ENCODE measurements around the gene CDHR2.

The CDHR2 gene, protein sequence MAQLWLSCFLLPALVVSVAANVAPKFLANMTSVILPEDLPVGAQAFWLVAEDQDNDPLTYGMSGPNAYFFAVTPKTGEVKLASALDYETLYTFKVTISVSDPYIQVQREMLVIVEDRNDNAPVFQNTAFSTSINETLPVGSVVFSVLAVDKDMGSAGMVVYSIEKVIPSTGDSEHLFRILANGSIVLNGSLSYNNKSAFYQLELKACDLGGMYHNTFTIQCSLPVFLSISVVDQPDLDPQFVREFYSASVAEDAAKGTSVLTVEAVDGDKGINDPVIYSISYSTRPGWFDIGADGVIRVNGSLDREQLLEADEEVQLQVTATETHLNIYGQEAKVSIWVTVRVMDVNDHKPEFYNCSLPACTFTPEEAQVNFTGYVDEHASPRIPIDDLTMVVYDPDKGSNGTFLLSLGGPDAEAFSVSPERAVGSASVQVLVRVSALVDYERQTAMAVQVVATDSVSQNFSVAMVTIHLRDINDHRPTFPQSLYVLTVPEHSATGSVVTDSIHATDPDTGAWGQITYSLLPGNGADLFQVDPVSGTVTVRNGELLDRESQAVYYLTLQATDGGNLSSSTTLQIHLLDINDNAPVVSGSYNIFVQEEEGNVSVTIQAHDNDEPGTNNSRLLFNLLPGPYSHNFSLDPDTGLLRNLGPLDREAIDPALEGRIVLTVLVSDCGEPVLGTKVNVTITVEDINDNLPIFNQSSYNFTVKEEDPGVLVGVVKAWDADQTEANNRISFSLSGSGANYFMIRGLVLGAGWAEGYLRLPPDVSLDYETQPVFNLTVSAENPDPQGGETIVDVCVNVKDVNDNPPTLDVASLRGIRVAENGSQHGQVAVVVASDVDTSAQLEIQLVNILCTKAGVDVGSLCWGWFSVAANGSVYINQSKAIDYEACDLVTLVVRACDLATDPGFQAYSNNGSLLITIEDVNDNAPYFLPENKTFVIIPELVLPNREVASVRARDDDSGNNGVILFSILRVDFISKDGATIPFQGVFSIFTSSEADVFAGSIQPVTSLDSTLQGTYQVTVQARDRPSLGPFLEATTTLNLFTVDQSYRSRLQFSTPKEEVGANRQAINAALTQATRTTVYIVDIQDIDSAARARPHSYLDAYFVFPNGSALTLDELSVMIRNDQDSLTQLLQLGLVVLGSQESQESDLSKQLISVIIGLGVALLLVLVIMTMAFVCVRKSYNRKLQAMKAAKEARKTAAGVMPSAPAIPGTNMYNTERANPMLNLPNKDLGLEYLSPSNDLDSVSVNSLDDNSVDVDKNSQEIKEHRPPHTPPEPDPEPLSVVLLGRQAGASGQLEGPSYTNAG (N-terminal part only)

DNA sequence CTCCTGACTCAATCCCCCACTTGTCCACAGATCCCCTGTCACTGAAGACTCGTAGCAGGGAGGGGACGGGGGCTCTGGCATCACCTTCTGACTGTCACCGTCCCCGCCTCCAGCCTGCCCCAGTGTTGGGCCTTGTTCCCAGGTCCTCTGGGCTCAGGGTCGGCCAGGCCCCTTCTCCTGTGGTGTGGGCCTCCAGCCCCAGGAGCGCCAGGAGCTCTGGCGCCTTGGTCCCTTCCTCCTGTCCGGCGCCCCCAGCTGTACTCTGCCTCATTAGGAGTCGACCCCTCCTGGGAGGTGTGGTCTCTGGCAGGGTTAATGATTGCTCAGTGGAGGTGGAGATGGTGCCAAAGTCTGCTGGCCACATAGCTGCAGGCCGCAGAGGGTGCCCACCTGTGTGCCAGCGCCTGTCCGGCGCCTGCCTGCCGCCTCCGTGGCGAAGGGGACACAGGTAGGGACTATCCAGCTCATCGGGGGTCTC, at the start of gene CDHR2:
CDHR2 (plus strand) TSS at position 376 of the 478 bp plus-strand sequence. CDS start 16,011 bp downstream, outside the sequence.
- H3K9me3 Mint-ChIP-seq: no peaks in the 10 kb centered on the region
- H3K27ac Mint-ChIP-seq: no peak within 1 kb of the TSS
- H3K27me3 Mint-ChIP-seq: no peaks in the 10 kb centered on the region
- no peaks in the 10 kb centered on the region for H3K36me3 Mint-ChIP-seq (ENCODE audit: low read depth)
- H3K4me3 Mint-ChIP-seq: no peak within 1 kb of the TSS
- H3K4me1 Mint-ChIP-seq (ENCODE audit: low read depth): peaks cover 42% of the 10 kb centered on the region

DNA sequence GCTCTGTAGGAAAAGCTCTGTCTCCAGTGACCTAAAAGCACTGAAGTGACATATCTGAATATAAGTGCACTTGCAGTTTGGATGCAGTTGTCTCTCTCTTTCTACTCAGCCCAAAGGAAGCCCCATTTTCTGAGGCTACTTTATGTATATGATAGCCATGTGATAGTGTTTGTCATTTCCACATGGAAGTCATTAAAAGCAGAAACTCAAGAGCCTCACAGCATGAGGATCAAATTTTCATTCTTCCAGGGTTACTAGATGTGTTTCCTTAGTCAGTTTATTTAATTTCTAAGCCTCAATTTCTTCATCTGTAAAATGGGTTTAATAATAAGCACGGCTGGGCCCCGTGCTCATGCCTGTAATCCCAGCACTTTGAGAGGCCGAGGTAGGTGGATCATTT, 48.6 kb upstream of the CDHR2 start:
- no peaks in the 10 kb centered on the region for H3K4me1 Mint-ChIP-seq (ENCODE audit: low read depth)
- no peak overlapping the region for H3K4me3 Mint-ChIP-seq
- peaks cover 59% of the 10 kb centered on the region for H3K36me3 Mint-ChIP-seq (ENCODE audit: low read depth)
- no peak overlapping the region for H3K27ac Mint-ChIP-seq
- H3K27me3 Mint-ChIP-seq: no peaks in the 10 kb centered on the region
- no peaks in the 10 kb centered on the region for H3K9me3 Mint-ChIP-seq

DNA sequence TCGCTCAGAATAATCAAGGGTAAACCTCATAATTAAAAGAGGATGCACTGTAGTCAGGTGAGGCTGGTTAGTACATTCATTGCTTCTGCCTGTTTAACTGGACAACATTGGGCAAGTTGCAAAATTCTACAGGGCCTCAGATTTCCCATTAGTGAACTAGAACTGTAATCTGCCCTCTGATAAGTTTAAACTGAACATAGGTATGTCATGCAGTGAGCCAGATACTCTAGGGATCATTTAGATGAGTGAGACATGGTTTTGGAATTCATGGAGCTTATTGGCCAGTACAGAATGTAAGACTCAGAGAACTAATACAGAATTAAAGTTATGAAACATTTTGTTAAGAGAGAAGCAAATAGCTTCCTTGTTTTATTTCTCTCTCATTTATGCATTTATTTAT, 47.8 kb upstream of the CDHR2 start:
- H3K27me3 Mint-ChIP-seq: no peaks in the 10 kb centered on the region
- H3K9me3 Mint-ChIP-seq: no peaks in the 10 kb centered on the region
- H3K4me1 Mint-ChIP-seq (ENCODE audit: low read depth): no peaks in the 10 kb centered on the region
- no peak overlapping the region for H3K4me3 Mint-ChIP-seq
- peaks cover 65% of the 10 kb centered on the region for H3K36me3 Mint-ChIP-seq (ENCODE audit: low read depth)
- no peak overlapping the region for H3K27ac Mint-ChIP-seq

DNA sequence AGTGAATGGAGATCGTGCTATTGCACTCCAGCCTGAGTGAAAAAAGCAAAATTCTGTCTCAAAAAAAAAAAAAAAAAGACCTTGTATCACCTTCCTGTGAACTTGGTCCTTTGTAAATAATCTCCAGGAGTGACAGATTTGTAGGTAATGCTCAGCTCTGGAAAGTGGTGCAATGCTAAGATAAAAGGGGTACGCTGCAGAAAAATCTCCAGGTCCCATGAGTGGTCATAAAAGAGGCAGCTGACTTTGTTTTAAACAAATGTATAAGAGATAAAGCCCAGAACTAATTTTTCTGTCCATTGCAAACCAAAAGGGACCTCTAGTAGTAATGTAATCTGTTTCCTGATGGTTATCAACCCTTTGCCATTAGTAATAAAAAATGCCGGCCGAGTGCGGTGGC, 45.6 kb upstream of the CDHR2 start:
- no peaks in the 10 kb centered on the region for H3K9me3 Mint-ChIP-seq
- no peaks in the 10 kb centered on the region for H3K4me1 Mint-ChIP-seq (ENCODE audit: low read depth)
- H3K27me3 Mint-ChIP-seq: no peaks in the 10 kb centered on the region
- H3K4me3 Mint-ChIP-seq: no peak overlapping the region
- no peak overlapping the region for H3K27ac Mint-ChIP-seq
- peaks cover 73% of the 10 kb centered on the region for H3K36me3 Mint-ChIP-seq (ENCODE audit: low read depth)

DNA sequence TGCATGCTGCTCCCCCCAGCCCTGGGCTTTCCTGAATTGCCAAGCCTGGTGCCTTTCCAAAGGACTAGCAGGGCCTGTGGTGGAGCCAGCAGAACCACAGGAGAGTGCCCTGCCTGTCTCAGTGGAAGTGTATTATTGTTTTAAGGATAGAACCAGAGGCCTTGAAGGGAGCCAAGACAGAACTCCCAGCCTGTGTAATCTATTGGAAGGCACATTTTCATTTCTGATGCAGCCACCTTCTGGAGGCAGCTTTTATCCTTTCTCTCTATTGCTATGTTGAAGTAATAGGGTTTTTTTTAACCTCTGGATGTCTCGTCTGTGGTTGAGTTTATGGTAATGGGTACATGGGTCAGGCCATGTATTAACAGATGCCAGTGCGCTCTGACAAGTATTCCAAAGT, 41.2 kb upstream of the CDHR2 start:
- Mint-ChIP-seq H3K4me1 (ENCODE audit: low read depth) (no peaks in the 10 kb centered on the region), H3K36me3 (ENCODE audit: low read depth) (peaks cover 63% of the 10 kb centered on the region), H3K27ac (no peak overlapping the region), H3K9me3 (no peaks in the 10 kb centered on the region), H3K27me3 (no peaks in the 10 kb centered on the region), H3K4me3 (no peak overlapping the region)

DNA sequence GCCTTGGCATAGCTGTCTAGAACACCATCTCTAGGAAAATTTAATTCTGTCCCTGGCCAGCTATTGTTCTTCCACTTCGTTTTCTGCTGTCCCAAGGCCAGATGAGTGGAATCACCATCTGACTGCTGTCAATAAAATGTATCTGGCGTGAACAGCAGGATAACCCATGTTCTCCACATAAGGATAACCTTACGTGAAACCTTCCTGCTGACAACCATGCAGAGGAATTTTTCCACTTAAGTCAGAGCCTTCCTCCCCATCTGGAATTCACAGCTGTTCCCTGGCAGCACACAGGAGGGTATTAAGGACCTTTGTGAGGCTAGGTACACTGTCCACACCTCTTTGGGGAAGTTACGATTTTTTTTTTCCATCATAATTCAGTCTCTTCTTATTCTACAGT, 40.5 kb upstream of the CDHR2 start:
- Mint-ChIP-seq H3K4me1 (ENCODE audit: low read depth) (no peaks in the 10 kb centered on the region), H3K36me3 (ENCODE audit: low read depth) (peaks cover 60% of the 10 kb centered on the region), H3K9me3 (no peaks in the 10 kb centered on the region), H3K4me3 (no peak overlapping the region), H3K27ac (no peak overlapping the region), H3K27me3 (no peaks in the 10 kb centered on the region)

DNA sequence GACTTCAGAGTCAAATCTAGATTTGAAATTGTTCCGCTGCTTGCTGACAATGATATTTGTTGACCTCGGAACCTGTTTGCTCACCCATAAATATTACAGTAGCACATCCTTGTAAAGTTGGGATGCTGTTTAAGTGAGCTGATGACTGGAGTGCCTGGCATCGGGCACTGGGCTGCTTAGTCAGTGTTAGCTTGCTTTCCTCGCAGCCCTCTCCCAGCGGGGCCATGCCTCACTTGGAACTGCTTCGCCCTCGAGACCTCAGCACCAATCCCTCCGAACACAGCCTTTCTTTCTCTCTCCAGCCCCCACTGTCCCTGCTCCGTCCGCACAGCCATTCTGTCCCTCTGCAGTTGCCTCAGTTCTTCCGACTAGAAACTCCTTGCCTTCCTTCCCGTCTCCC, 35.4 kb upstream of the CDHR2 start:
- peaks cover 11% of the 10 kb centered on the region for H3K4me1 Mint-ChIP-seq (ENCODE audit: low read depth)
- no peaks in the 10 kb centered on the region for H3K27me3 Mint-ChIP-seq
- no peak overlapping the region for H3K27ac Mint-ChIP-seq
- H3K36me3 Mint-ChIP-seq (ENCODE audit: low read depth): peaks cover 13% of the 10 kb centered on the region
- no peak overlapping the region for H3K4me3 Mint-ChIP-seq
- H3K9me3 Mint-ChIP-seq: no peaks in the 10 kb centered on the region

DNA sequence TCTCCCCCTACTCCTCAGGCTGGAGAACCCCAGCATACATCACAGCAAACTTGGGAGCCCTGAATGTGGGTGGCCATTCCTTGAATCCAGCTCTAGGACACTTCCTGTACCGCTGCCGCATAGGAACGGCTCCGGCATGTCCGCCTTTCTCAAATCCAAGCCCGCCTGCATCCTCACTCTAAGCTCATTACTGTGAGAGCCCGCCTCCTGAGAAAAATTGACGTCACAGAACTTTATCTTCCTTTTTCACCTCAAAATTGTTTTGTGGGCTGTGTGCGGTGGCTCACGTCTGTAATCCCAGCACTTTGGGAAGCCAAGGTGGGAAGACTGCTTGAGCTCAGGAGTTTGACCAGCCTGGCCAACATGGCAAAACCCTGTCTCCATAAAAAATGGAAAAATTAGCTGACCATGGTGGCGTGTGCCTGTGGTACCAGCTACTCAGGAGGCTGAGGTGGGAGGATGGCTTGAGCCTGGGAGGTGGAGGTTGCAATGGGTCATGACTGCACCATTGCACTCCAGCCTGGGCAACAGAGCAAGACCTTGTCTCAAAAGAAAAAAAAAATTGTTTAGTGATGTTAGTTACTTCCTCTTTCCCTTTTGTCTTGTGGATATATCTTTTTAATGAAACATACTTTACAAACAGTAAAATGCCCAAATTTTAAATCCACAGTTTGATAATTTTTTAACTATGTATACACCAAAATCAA, 34.7 kb upstream of the CDHR2 start:
- Mint-ChIP-seq H3K27me3 (no peaks in the 10 kb centered on the region), H3K4me1 (ENCODE audit: low read depth) (peaks cover 11% of the 10 kb centered on the region), H3K9me3 (no peaks in the 10 kb centered on the region), H3K27ac (no peak overlapping the region), H3K4me3 (no peak overlapping the region), H3K36me3 (ENCODE audit: low read depth) (peaks cover 8% of the 10 kb centered on the region)

DNA sequence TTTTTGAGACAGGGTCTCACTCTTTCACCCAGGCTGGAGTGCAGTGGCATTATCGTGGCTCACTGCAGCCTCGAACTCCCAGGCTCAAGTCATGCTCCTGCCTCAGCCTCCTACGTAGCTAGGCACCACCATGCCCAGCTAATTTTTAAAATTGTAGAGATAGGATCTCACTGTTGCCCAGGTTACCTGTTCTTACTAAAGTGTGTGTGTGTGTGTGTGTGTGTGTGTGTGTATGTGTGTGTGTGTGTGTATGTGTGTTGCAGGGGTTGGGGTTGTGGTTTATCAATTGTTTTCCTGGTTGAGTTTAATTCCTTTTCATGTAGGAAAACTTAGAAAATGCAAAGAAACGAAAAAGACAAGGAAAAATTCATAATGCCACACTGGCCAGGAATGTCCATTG, 33.7 kb upstream of the CDHR2 start:
- Mint-ChIP-seq H3K27ac (no peak overlapping the region), H3K4me3 (no peak overlapping the region), H3K27me3 (no peaks in the 10 kb centered on the region), H3K4me1 (ENCODE audit: low read depth) (peaks cover 11% of the 10 kb centered on the region), H3K36me3 (ENCODE audit: low read depth) (no peaks in the 10 kb centered on the region), H3K9me3 (no peaks in the 10 kb centered on the region)

DNA sequence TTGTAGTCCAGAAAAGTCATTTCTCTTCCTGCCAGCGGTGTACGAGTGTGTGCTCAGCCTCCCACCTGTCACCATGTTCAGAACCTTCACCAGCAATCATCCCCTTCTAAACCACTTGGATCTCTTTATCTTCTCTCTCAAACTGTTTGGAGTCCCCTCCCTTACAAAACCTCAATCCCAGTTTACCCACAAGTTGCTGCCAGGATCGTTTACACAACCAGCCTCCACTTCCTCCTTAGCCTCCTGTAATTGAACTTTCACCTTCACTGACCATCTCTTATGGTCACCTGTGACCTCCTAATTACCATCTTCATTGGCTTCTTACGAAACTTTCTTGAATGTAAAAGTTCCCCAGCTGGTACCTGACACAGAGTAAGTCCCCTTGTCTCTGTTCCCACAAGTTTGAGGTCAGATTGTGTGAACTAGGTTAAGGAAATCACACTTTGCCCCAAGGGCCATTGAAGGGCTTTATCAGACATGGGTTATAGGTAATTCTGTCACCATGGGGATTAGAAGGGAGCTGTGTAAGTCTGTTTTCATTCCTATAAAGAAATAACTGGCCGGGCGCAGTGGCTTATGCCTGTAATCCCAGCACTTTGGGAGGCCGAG, 32.0 kb upstream of the CDHR2 start:
- no peaks in the 10 kb centered on the region for H3K36me3 Mint-ChIP-seq (ENCODE audit: low read depth)
- no peaks in the 10 kb centered on the region for H3K9me3 Mint-ChIP-seq
- H3K4me3 Mint-ChIP-seq: no peak overlapping the region
- peaks cover 11% of the 10 kb centered on the region for H3K4me1 Mint-ChIP-seq (ENCODE audit: low read depth)
- no peaks in the 10 kb centered on the region for H3K27me3 Mint-ChIP-seq
- H3K27ac Mint-ChIP-seq: no peak overlapping the region

DNA sequence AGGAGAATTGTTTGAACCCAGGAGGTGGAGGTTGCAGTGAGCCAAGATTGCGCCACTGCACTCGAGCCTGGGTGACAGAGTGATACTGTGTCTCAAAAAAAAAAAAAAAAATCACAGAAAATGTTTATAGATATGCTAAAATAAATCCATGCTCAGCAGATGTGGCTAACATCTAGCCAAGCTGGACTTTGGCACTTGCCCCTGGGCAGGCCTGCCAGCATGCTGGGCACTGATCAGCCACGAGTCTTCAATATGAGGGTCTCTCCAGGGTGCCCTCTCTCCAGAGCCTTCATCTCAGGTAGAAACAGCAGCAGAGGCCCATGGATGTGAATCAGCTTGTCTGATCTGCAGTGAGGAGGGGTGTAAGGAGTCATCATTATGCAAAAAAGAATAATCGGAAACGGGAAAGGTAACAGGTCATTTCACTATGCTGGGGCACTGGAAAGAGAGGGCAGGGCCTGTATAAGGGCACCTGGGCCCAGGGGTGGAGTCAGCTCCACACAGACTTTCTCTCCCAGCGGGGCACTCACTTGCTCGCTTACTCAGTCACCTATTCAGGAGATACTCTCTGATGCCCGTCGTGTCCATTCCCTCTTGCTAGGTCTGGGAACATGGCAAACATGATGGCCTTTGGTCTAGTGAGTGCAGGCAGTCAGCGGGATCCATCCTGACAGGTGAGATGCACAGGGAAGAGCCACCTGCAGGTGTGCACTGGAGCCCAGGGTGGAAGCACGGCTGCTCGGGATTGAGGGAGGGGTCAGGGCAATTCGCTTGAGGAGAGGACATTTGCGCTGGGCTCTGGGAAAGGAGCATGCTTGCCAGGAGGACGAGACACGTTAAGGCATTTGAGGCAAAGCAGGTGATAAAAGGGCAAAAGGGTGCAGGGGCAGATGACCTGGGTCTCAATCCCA, 29.1 kb upstream of the CDHR2 start:
- Mint-ChIP-seq H3K4me1 (ENCODE audit: low read depth) (peaks cover 12% of the 10 kb centered on the region), H3K36me3 (ENCODE audit: low read depth) (no peaks in the 10 kb centered on the region), H3K4me3 (no peak overlapping the region), H3K27ac (no peak overlapping the region), H3K9me3 (no peaks in the 10 kb centered on the region), H3K27me3 (no peaks in the 10 kb centered on the region)

DNA sequence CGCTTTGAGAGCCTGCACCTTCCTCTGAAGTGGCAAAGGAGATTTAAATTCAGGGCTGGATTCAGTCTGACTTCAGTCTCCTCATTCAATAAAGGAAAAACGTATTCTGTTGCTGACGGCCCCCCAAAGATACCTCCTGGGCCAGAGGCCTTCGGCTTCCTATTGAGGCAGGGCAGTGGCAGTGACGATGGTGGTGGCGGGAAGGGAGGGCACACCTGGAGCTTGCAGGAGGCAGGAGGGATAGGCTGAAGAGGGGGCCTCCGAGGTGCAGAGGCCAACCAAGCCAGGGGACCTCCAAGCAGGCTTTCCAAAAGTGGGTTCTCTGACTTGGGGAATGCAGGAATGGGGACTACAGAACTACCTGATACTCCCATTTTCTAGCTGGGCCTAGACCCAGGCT, 27.9 kb upstream of the CDHR2 start:
- Mint-ChIP-seq H3K27ac (no peak overlapping the region), H3K36me3 (ENCODE audit: low read depth) (peaks cover 4% of the 10 kb centered on the region), H3K27me3 (no peaks in the 10 kb centered on the region), H3K4me1 (ENCODE audit: low read depth) (peaks cover 10% of the 10 kb centered on the region), H3K4me3 (no peak overlapping the region), H3K9me3 (no peaks in the 10 kb centered on the region)

DNA sequence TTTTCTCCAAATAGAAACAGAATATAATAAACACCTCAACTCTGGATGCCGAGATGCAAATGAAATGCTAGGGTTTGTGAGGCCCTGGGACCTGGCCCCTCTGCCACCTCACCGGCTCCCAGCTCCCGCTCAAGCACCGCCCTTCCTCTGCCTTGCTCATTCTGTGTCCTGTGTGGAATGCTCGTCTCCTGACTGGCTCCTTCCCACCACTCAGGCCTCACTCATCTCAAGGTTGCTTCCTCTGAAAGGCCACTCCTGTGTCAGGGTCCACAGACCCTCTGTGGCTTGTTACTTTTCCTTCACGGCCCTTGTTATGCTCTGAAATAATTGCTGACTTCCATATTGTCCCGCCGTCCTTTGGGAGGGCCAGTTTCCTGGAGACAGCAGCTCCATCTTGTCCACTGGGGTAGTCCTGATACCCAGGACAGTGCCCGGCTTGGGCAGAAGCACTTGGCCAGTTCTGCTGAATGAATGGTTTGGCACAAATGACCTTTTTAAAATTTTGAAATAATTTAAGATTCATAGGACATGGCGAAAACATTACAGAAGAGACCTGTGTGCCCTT, 27.4 kb upstream of the CDHR2 start:
- peaks cover 9% of the 10 kb centered on the region for H3K4me1 Mint-ChIP-seq (ENCODE audit: low read depth)
- H3K9me3 Mint-ChIP-seq: no peaks in the 10 kb centered on the region
- peaks cover 4% of the 10 kb centered on the region for H3K36me3 Mint-ChIP-seq (ENCODE audit: low read depth)
- H3K27ac Mint-ChIP-seq: no peak overlapping the region
- no peak overlapping the region for H3K4me3 Mint-ChIP-seq
- no peaks in the 10 kb centered on the region for H3K27me3 Mint-ChIP-seq

All from stimulated activated naive CD8-positive, alpha-beta T cell treated with anti-CD3 and anti-CD28 coated beads, Interleukin-15, Interleukin-2, amounts not matched to agents 100 ng/mL and 50 ng/mL, for 24 hours (primary cell).